Fibroblast of skin of back (primary cell): ENCODE results near the gene ASPA.

Experiments
- DNase-seq: peaks from one replicate; pipeline ENCODE4 v3.0.0-alpha.2; 2013

Gene ASPA

DNA sequence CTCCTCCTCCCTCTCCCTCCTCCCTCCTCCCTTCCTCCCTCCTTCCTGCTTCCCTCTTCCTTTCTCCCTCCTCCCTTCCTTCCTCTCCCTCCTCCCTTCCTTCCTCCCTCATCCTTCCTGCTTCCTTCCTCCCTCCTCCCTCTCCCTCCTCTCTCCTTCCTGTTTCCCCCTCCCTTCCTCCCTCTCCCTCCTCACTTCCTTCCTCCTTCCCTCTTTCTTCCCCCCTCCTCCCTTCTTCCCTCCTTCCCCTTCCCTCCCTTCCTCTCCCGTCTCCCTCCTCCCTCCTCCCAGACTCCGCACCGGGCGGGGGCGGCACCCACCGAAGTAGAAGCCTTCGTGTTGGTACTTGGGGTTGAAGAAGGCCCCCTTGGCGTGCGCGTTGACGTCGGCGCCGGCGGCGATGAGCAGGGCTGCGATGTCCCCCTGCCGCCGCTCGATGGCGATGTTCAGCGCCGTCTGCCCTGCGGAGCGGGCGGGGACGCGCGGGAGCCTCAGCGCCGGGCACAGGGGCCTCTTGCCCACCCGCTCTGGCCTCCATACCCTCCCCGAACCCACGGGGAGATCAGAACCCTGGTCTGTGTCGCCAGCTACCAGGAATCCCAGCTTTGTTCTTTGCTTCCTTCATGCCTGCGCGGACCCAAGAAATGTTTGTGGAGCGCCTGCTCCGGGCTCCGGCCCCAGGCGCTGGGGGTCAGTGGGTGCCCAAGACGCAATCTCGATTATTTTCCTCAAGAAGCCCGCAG lies 59.6 kb downstream of the ASPA start:
- DNase-seq = peak; percentile 67

GRCh38 chr17:3536716-3537115 lies 60.9 kb downstream of the ASPA start:
- DNase-seq = no peak

DNA sequence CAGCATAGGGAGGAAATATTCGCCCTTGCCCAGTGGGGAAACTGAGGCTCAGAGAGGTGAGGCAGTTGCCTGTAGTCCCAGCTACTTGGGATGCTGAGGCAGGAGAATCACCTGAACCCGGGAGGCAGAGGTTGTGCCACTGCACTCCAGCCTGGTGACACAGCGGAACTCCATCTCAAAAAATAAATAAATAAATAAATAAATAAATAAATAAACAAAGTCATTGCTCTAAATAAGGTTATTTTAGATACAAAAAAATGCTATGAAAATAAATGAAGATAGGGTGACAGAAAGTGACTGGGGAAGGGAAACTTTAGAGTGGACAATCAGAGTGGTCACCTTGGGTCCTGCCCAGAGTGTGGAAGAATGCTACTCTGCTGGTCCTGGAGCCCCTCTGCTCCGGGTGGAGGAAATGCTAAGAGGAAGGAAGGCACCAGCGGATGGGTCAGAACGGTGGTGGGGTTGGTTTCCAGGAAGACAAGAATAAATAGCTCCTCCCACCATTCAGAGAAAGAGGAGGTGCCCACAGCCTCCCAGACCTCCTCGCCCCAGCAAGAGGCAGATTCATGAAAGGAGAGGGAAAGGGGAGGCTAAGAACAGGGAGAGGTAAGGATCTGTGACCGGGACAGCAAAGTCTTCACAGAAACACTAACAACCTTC lies 64.2 kb downstream of the ASPA start:
- DNase-seq = no peak

GRCh38 chr17:3542410-3543088 lies 66.8 kb downstream of the ASPA start:
- no peak for DNase-seq

DNA sequence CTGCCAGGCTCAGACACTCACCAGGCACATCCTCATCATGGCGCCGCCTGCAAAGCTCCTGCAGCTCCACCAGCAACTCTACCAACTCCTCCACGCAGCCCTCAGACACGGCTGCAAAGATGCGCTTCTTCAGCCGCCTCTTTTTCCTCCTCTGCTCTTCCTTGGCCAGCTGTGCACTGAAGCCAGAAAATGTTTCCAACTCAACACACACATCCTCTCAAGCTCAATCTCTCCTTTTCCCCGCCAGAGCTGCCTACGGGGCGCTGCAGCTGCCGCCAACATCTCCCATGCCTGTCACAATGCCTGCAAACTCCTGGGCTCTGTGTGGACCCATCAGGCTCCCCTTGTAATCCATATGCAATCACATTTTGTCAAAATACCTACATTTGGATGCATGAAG lies 67.7 kb downstream of the ASPA start:
- DNase-seq = no peak

GRCh38 chr17:3544365-3544764 lies 68.6 kb downstream of the ASPA start:
- DNase-seq = no peak

DNA sequence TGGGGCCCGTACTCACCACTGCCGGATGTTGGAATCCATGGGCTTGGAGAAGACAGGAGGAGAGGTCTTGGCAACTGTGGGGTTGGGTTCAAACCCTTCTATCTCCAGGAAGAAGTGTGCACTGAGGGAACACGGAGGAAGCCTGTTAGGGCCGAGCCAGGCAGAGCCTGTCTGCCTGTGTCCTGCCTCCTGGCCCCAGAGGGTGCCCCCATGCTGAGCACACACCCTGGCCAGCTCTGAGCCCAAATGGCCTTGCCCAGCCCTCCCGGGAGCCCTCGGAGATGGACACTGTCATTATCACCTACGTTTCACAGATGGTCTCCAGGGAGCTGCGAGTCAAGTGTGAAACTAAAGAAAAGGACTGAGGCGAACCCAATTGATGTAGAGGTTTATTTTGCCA lies 69.4 kb downstream of the ASPA start:
- DNase-seq = no peak

GRCh38 chr17:3546521-3546920 lies 70.7 kb downstream of the ASPA start:
- DNase-seq = no peak

GRCh38 chr17:3546997-3547396 lies 71.2 kb downstream of the ASPA start:
- DNase-seq = no peak

DNA sequence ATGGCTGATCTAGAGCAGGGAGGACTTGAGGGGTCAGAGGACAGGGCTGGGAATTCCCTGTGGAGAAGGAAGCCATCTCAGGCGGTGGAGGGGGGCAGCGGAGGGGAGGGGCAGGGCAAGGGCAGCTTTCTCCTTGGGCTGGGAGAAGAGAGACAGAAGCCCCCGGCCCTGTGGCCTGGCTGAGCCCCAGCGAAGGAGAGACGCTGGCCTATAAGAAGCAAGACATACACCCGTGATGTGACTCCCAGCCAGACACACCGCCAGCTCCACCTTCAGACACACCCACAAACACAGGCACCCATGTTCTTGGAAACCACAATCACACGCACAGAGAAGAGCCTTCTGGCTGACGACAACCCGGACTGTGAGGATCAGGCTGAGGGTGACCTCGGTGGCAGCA lies 71.8 kb downstream of the ASPA start:
- no peak for DNase-seq

- DNase-seq = no peak
Observed at GRCh38 chr17:3549610-3550162, 73.9 kb downstream of the ASPA start.

- DNase-seq = no peak
Observed at GRCh38 chr17:3551189-3551588, 75.4 kb downstream of the ASPA start.

GRCh38 chr17:3552916-3553315 lies 77.1 kb downstream of the ASPA start:
- no peak for DNase-seq
